DOHH2 (cell line): Measurements from ENCODE around the gene ZSWIM1.
A peak's percentile ranks its signal among the peaks of the same experiment; 100 is the strongest.

Experiments
- H3F3A ChIP-seq: fragments of 200-600 bp; sonication (generic), shearing (Covaris generic); 2 replicates; pipeline ENCODE4 v1.6.0; 2016; ENCODE audit warnings: antibody characterized with exemption, mild to moderate bottlenecking; ENCODE audit not compliant: control insufficient read depth, insufficient read depth
- H3K27ac ChIP-seq: fragments of 200-600 bp; sonication (generic); 2 replicates; pipeline ENCODE4 v1.5.1; 2014; ENCODE audit warnings: low read depth, mild to moderate bottlenecking, low read length, moderate library complexity
- H3K27me3 ChIP-seq: fragments of 200-600 bp; sonication (generic); 2 replicates; pipeline ENCODE4 v1.6.1; 2014; ENCODE audit warnings: mild to moderate bottlenecking, low read length, mixed read lengths; ENCODE audit not compliant: control insufficient read depth
- H3K36me3 ChIP-seq: fragments of 200-600 bp; sonication (generic); 2 replicates; pipeline ENCODE4 v1.6.1; 2014; ENCODE audit warnings: mild to moderate bottlenecking, low read length, moderate library complexity, mixed read lengths; ENCODE audit not compliant: control insufficient read depth
- H3K4me1 ChIP-seq: fragments of 200-600 bp; sonication (generic); 2 replicates; pipeline ENCODE4 v1.6.1; 2014; ENCODE audit warnings: mild to moderate bottlenecking, low read length, mixed read lengths; ENCODE audit not compliant: control insufficient read depth
- H3K4me2 ChIP-seq: fragments of 200-600 bp; sonication (generic); 2 replicates; pipeline ENCODE4 v1.6.0; 2014; ENCODE audit warnings: mild to moderate bottlenecking, low read length, moderate library complexity
- H3K4me3 ChIP-seq: fragments of 200-600 bp; sonication (generic); 2 replicates; pipeline ENCODE4 v1.5.1; 2014; ENCODE audit warnings: mild to moderate bottlenecking, low read length, mixed read lengths
- H3K79me2 ChIP-seq: fragments of 200-600 bp; sonication (generic); 2 replicates; pipeline ENCODE4 v1.6.1; 2014; ENCODE audit warnings: mild to moderate bottlenecking, low read length, mixed read lengths; ENCODE audit not compliant: control insufficient read depth
- H3K9me2 ChIP-seq: fragments of 200-600 bp; sonication (generic); replicated peaks from 2 replicates; pipeline ENCODE4 v1.6.1; 2014; ENCODE audit warnings: mild to moderate bottlenecking, low read length, mixed read lengths; ENCODE audit not compliant: control insufficient read depth
- H3K9me3 ChIP-seq: fragments of 200-600 bp; sonication (generic); 2 replicates; pipeline ENCODE4 v1.6.1; 2014; ENCODE audit warnings: antibody characterized with exemption, low read length, mixed read lengths; ENCODE audit not compliant: control insufficient read depth, insufficient read depth
- H4K20me1 ChIP-seq: fragments of 200-600 bp; sonication (generic); 2 replicates; pipeline ENCODE4 v1.6.0; 2014; ENCODE audit warnings: low read depth, mild to moderate bottlenecking, antibody characterized with exemption, low read length, moderate library complexity; ENCODE audit not compliant: control insufficient read depth, insufficient read depth
- CTCF ChIP-seq: fragments of 200-600 bp; sonication (generic); IDR thresholded peaks from one replicate; pipeline ENCODE4 v1.5.1; 2014; ENCODE audit warnings: antibody characterized with exemption, mild to moderate bottlenecking, low read depth, low read length; ENCODE audit not compliant: poor library complexity, severe bottlenecking
- EZH2phosphoT487 ChIP-seq: fragments of 200-600 bp; sonication (generic); IDR thresholded peaks from 2 replicates; pipeline ENCODE4 v1.6.1; 2017; ENCODE audit warnings: borderline replicate concordance, mild to moderate bottlenecking, antibody characterized with exemption, low read length, moderate library complexity, mixed read lengths

ZSWIM1 gene

GRCh38 chr20:45880988-45881788 lies at the start of gene ZSWIM1:
TSS of gene ZSWIM1 (plus strand) at chr20:45881227. CDS start at chr20:45882593, 1,366 bp downstream.
- Histone ChIP-seq H3K79me2 (peaks cover 28% of the 10 kb centered on the region), H4K20me1 (no peaks in the 10 kb centered on the region), H3K4me1 (peaks cover 7% of the 10 kb centered on the region), H3K9me2 (no peaks in the 10 kb centered on the region), H3K27me3 (no peaks in the 10 kb centered on the region), H3K27ac (peak within 1 kb of the TSS; percentile 29; the same call in 1 of the 2 replicates), H3K36me3 (peaks cover 36% of the 10 kb centered on the region), H3K9me3 (no peaks in the 10 kb centered on the region), H3K4me3 (peak within 1 kb of the TSS; percentile 88), H3K4me2 (peak within 1 kb of the TSS; percentile 94), H3F3A (no peaks in the 10 kb centered on the region)
- TF ChIP-seq EZH2phosphoT487 (no peak), CTCF (no peak)

- H3K9me3 ChIP-seq, result no peaks in the 10 kb centered on the region
- no peaks in the 10 kb centered on the region for H3K79me2 ChIP-seq
- no peak overlapping the region for H3K4me3 ChIP-seq
- TF ChIP-seq CTCF, result no peak
- no peak for TF ChIP-seq EZH2phosphoT487
- 0 out of 2 replicates have a peak, but pooled peaks cover 2% of the 10 kb centered on the region for H3F3A ChIP-seq
- H3K36me3 ChIP-seq, result no peaks in the 10 kb centered on the region
- H3K4me1 ChIP-seq, result peaks cover 11% of the 10 kb centered on the region
- H3K27me3 ChIP-seq, result peaks cover 23% of the 10 kb centered on the region
- no peaks in the 10 kb centered on the region for H4K20me1 ChIP-seq
- H3K4me2 ChIP-seq, result no peak overlapping the region
- H3K27ac ChIP-seq, result no peak overlapping the region
- H3K9me2 ChIP-seq, result no peaks in the 10 kb centered on the region
Observed at GRCh38 chr20:45832619-45833018, 48.4 kb upstream of the ZSWIM1 start.

- H3K27ac ChIP-seq, result no peak within 1 kb of the TSS
- TF ChIP-seq EZH2phosphoT487, result 0 out of 2 replicates have a peak, but pooled peaks have one; percentile 51
- TF ChIP-seq CTCF, result no peak
- H3K27me3 ChIP-seq, result peaks cover 23% of the 10 kb centered on the region
- no peaks in the 10 kb centered on the region for H3K9me3 ChIP-seq
- H3K79me2 ChIP-seq, result no peaks in the 10 kb centered on the region
- no peaks in the 10 kb centered on the region for H3K36me3 ChIP-seq
- 0 out of 2 replicates have a peak, but pooled peaks cover 2% of the 10 kb centered on the region for H3F3A ChIP-seq
- peak within 1 kb of the TSS; percentile 67 for H3K4me2 ChIP-seq
- H3K4me3 ChIP-seq, result peak within 1 kb of the TSS; percentile 65
- H4K20me1 ChIP-seq, result no peaks in the 10 kb centered on the region
- H3K9me2 ChIP-seq, result no peaks in the 10 kb centered on the region
- H3K4me1 ChIP-seq, result peaks cover 11% of the 10 kb centered on the region
Observed at GRCh38 chr20:45833030-45833882, 47.8 kb upstream of the ZSWIM1 start, which contains the start of gene SNX21. TSS of gene SNX21 (plus strand) at chr20:45833799. CDS start at chr20:45833920, 121 bp downstream.
